ENCODE results near the gene GLIPR2. TPM values are rescaled to one million over a fixed set of nuclear protein-coding genes. Genes with fewer than 3 reads are reported as not detected.
"Not testable (repeated sequence)": the region's sequence is repeated elsewhere in the genome, so short reads cannot be mapped to it uniquely, and the experiment has no call there.

Gene GLIPR2
- total RNA-seq, 1 donor from 2014 or later = 45.1 TPM

DNA sequence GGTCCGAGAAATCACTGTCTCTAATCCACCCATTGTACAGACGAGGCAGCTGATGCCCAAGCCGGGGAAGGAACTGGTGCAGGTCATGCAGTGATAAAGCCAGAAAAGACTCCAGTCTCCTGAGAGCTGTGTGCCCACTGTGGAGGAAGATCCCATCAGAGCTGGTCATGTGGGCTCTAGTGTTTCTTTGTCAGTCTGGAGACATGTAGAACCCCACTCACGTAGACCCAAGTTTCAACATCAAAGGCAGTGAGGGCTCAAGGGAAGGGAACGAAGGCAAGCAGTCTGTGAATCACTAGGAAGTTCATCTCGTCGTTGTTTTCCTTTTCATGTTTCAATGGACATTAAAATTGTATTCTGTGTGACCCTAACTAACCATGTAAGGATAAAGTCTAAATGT, 14.6 kb upstream of the GLIPR2 start:
- intact Hi-C loops (cut with micrococcal nuclease) = loop anchor here (2.0 kb wide), 1 partner anchor 15 kb away; the partner anchor contains the start of gene GLIPR2

DNA sequence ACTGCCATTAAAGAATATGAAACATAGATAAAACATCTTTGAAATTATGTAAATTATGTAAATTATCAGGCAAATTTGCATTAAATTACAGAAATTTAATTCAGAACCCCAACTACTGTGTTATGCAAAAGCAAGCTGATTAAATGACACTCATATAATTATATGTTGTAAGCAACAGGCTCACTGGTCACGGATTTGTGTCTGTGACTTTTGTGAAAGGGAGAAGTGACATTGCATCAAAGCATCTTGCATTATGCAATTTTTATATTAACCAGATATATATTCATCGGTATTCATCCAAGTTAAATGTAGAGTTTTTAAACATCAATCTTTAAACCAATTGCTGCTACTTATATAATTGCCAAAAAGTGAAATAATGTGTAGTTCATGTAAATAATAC, 13.0 kb upstream of the GLIPR2 start:
- intact Hi-C loops (cut with micrococcal nuclease) = loop anchor here (2.0 kb wide), 1 partner anchor 13 kb away; the partner anchor contains the start of gene GLIPR2

DNA sequence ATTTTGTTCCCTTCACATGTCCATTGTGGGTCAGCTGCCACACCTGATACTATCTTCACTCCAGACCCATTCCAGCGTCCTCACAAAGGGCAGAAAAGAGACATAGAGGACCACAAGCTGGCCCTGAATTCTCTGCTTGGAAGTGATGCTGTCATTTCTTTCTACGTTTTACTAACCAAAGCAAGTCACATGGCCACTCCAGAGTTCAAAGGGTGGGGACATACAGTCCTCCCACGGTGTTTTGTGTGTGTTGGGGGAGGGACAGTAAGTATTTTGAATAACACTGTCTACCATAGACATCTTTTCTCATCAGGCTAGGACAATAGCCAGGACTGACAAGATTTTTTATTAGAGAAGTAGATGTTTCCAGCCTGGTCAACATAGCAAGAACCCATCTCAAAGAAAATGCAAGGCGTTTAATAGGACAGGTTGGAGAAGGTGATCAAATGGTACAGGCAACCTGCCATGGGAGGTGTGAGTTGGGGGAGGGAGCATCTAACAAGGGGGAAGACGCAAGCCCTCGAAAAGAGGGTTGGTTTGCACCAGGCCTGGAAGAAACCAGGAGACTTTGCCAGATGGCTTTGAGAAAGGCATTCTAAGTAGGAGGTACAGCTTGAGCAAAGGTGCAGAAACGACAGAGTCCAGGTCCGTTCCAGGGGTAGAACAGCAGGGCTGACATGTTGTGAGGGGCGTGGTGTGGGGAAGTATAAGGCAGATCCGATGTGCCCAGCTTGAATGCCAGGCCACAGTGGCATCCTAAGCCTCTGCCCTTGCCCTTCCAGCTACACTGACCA, 11.3 kb upstream of the GLIPR2 start:
- intact Hi-C loops (cut with micrococcal nuclease) = no loop called here

DNA sequence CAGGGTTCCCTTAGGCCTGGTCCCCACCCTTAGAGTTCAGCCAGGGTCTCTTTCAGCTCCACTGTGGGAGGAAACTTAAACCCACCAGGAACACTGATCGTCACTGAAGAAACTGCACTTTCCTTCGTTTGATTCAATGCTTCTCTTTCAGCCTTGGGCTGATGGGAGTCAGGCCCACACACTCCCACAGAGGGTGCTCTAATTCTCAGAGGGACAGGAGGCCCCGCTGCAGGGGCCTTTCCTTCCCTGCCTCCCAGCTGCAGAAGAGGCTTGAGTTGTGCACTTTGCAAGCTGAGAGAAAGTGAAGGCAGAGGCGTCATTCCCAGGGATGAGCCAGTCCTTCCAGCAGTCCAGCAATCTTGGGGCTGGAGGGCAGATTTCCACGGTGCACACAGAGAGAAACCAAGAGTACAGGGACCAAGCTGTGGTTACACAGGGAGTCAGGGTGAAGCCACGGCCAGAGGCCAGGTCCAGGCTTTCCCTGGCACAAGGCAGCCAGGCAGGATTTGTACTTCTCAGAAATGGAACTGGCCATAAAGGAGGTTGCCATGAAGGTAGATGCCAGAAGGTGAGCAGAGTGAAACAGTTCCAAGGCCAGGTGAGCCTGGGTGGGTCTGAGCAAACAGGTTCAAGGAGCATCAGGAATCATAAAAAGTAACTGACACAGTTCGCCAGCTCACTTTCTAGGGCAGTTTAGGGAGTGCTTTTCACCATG, 10.4 kb upstream of the GLIPR2 start:
- intact Hi-C loops (cut with micrococcal nuclease) = no loop called here

DNA sequence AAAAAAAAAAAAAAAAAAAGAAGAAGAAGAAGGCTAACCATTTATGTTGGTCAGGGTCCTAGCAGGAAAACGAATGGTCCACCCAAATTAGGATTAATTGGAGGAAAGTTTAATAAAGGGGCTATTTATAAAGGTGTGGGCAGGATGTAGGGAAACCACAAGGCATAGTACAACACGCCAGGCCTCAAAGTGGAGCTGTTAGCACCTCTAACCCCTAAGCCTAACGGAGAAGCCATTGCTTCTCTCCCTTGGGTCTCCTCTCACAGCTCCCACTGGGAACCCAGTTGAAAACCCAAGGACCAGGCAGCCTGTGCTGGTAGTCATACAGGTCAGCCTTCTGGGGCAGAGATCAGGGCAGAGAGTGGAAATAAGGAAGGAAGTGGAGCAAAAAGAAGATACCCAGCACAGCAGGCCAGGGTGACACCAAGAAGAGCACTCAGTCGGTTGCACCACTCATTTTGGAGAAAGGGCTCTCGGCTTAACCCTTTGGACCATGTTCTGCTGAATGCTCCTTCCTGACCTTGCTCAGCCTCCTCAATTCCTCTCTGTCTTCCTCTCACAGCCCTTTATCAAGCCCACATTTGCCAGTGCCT, 8.8 kb upstream of the GLIPR2 start:
- intact Hi-C loops (cut with micrococcal nuclease) = no loop called here

DNA sequence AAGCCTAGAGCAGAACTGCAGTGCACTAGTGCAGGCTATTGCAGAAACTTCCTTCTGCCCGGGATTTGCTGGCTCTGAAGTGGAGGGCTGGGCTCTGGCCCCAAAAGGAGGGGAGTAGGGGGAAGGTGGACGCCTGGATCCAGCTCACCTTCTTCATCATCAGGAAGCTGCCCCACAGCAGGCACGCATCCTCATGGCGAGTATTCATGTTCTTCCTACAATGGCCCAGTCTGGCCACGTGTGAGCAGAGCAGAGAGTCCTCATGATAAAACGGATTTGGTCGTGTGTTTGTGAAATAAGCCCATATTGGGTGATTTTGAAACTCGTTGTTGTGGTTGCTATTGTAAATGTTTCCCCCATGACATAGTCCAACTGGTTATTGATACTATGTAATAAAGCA, 8.2 kb upstream of the GLIPR2 start:
- intact Hi-C loops (cut with micrococcal nuclease) = no loop called here

DNA sequence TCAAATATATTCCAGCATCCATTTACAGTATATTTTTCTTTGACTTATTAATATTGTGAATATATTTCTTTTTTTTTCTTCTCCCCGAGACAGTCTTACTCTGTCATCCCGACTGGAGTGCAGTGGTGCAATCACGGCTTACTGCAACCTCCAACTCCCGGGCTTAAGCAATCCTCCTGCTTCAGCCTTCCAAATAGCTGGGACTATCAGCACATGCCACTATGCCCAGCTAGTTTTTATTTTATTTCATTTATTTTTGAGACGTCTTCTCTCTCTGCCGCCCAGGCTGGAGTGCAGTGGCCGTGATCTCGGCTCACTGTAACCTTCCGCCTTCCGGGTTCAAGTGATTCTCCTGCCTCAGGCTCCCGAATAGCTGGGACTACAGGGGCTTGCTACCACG, 7.4 kb upstream of the GLIPR2 start:
- intact Hi-C loops (cut with micrococcal nuclease) = no loop called here

DNA sequence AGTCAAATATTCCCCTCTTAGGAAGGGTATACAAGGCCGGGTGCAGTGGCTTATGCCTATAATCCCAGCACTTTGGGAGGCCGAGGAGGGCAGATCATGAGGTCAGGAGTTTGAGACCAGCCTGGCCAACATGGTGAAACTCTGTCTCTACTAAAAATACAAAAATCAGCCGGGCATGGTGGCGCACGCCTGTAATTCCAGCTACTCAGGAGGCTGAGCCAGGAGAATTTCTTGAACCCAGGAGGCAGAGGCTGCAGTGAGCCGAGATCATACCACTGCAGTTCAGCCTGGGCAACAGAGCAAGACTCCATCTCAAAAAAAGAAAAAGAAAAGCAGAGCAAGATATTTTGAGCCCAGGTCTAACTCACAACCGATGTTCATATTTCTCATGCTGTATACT, 4.9 kb upstream of the GLIPR2 start:
- intact Hi-C loops (cut with micrococcal nuclease) = not testable (repeated sequence)

DNA sequence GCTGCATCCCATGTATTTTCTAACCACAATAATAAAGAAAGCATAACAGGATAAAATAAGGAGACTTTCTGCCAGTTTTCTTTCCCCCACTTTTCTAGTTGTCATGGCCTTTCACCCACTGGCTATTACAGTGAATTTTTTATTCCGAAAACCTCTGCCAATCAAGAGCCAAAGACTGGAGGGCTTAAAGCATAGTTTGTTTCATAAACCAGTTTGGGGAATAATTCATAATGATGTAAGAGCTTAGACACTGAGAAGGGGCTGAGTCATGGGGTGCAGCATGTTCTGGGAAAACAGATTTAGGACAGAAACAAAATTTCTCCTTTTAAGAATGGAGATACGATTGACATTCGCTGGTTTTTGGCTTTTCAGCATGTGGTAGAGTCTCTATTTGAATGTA, 4.4 kb upstream of the GLIPR2 start:
- intact Hi-C loops (cut with micrococcal nuclease) = no loop called here

DNA sequence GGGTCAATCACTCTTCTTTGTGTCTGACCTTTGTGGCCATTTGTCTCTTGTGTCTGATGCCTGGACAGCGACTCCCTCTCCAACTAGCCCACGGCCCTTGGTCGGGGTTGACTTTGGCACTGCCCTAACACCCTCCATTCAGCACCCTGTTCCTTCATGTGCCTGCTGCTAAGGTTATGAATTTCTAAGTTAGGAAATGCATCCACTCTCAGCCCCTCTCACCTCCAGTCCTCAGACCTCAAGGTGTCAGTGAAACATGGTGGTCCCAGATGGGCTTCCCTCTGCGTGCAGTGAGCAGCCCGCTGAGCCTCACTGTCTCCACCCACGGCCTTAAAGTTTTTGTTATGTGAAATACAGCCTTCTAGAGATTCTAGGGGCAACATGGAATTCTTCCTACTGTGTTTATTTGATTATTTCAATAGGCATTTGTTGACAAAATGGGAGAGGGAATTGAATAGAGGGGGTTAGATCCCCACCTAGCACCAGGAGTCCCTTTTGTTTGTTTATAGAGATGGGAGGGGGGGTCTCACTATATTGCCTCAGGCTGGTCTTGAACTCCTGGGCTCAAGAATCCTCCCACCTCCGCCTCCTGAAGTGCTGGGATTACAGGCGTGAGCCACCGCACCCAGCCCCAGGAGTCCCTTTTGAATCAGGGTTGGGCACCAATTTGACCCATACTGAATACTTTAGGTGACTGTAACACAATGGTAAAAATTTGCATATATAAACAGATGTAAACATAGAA, 1.6 kb upstream of the GLIPR2 start:
- intact Hi-C loops (cut with micrococcal nuclease) = loop anchor here (5.0 kb wide), 1 partner anchor 352 kb away; no protein-coding TSS in a partner anchor

DNA sequence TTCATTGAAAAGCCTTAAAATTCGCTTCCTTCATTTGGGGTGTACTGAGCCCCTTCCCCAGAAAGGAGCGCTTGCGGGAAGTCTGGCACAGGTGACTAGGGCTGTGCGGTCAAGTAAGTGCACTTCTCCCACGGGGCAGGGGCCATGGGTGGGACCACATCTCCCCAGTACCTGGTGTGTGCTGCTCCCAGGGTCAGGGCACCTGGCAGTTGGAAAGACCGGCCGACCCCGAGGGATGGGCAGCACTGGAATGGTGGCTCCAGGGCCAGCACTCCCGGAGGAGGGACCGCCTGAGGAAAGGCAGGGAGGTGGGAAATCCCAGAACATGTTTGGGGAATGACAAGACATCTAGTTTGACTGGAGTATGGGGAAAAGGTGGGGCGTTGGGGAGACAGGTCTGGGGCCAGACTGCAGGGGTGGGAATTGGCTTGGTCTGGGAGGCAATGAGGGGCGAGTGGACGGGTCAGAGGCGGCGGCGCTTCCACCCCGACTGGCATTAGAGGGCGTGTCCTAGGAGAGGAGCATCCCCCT, 727 bp upstream of the GLIPR2 start:
- intact Hi-C loops (cut with micrococcal nuclease) = loop anchor here (1.0 to 5.0 kb wide), 9 partner anchors 8 to 351 kb away; partner anchors contain the start of genes CLTA and HINT2

DNA sequence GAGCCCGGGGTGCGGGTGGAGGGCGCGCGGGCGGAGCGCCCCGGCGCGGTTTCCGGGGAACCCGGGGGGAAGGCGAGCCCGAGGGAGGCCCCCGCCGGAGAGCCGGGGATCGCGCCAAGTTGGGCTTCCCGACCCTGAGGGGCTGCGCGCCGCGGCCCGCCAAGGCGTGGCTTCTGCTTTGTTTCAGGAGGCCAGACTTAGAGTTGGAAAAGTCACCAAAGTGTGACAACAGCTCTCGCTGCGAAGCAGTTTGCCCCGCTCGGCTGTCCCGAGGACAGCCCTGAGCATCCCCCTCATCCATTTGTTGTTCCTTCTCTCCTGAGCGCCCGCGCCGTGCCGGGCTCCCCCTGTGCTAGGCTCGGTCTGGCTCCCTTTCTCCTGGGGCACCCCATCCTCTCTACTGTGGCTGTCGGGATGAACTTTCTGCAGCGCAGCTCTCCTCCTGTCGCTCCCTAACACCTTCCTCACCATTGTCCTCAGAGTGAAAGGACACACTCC, 410 bp downstream of the GLIPR2 start:
- intact Hi-C loops (cut with micrococcal nuclease) = loop anchor here (1.0 to 5.0 kb wide), 10 partner anchors 7 to 350 kb away; partner anchors contain the start of genes CLTA and HINT2

DNA sequence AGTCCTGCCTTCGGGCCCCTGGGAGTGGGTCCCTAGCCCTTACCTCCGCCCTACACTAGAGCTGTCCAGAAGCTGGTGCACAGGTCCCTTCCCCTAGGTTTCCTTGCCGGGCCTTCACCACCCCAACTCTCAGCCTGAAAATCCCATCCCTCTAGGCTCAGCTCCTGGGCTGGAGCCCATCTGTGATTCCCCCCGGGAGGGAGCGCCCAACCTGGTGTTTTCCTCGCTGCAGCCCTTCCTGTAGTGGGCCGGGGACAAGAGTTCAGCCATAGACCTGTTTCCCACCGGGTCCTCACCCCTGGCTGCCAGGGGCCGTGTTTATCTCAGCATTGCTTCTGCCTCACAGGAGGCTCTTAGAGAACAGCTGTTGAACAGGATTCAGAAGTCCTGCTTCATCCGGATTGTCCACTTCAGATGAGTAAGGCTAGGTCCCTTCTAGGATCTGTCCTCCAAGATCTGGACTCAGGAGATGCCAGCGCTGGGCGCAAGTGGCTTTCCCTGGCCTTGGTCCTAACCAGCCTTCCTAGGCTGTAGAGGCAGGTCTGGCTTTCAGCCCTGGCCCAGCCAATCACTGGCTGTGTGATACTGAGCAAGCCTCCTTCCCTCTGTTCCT, 965 bp downstream of the GLIPR2 start:
- intact Hi-C loops (cut with micrococcal nuclease) = loop anchor here (1.0 to 5.0 kb wide), 3 partner anchors 15 to 350 kb away; no protein-coding TSS in a partner anchor

DNA sequence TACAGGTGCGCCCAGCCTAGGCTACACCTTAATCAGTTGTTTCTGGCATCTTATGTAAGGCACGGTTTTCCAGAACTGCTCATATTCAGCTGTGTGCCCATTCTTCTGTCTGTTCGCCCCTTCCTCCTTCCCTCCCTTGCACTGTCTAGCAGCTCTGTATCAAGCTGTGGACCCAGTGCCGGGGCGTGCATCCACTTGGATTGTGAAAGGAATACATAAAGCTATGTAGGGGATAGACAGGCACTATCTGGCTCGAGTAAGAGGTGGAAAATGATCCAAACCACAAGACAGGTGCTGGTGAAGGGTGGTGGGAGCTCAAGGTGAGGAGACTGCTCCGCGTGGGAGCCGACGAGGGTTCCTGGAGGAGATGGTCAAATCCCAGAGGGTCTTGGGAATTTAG, 2.0 kb downstream of the GLIPR2 start:
- intact Hi-C loops (cut with micrococcal nuclease) = loop anchor here (5.0 kb wide), 1 partner anchor 349 kb away; no protein-coding TSS in a partner anchor

DNA sequence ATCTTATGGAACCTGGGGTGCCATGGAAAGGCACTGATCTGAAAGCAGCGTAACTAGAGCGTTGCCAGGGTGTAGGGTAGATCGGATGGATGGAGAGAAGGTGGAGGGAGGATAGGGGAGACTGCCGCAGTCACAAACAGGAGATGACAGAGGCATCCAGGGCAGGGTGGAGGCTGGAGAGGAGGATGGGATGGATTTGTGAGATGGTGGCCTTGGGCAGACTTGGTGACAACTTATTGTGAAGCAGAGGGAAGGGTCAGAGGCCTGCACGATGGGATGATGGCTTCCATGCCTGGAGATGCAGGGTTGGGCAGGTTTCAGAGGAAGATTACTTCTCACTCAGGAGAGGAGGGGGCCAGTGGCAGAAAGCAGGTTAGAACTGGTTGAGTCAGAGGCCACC, 2.4 kb downstream of the GLIPR2 start:
- intact Hi-C loops (cut with micrococcal nuclease) = loop anchor here (5.0 kb wide), 1 partner anchor 348 kb away; no protein-coding TSS in a partner anchor

DNA sequence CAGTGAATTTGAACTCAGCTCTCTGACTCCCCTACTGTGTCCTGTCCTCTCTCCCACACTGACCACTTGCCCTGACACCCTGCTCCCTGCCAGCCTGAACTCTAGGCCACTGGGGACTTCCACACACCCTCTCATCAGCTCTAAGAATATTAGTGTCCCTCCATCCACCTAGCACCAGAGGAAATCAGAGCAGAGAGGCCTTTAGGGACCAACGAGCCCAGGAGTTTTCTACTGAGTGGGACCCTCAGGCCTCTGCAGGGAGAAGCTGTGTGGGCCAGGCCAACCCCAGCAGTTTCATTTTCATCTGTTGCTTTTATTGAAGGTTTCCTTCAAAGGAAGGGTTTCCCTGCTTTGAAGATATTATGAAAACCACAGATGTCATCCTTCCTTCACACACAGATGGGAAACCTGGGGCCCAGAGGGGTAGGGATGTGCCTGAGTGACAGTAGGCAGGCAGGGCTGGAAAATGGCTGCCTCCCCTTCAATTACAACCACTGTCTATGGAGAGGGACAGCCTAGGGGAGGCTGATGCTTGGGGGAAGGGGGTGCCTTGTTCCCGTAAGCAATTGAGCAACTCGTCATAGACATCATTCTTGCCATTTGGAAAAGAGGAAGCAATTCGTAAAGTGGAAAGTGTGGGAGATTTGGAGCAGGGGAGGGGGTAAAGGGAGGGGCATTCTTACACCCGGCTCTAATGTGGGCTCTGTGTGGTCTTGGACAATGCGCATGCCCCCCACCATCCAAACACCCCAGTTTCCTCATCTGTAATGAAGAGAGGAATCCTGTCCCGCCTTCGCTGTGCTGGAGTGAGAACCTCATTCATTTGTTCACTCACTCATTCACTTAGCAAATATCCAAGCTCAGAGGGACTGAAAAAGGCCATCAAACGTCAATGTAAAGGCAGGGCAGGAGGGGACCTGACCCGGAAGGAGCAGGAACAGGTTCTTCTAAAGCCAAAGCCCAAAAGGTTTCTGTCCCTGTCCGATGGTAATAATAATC, 3.9 kb downstream of the GLIPR2 start:
- intact Hi-C loops (cut with micrococcal nuclease) = loop anchor here (1.0 to 10.0 kb wide), 2 partner anchors 12 to 1156 kb away; partner anchors contain the start of gene DNAJB5

DNA sequence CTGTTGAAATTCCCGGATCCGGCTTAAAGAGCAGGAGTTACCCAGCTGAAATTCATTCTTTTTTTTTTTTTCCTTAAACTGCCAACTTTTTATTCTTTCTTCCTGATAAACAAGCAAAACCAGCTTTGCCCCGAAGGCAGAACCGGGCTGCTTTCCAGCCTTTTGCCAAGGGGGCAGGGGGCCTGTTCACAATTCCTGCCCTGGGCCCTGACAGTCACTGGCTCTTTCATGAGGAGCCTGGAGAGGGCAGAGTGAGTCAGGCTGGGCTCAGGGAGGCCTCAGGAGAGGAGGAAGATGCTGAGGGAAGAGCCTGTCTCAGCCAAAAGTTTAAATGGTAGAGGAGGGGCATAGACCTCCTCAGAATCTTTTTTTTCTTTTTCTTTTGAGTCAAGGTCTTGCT, 4.8 kb downstream of the GLIPR2 start:
- intact Hi-C loops (cut with micrococcal nuclease) = loop anchor here (10.0 kb wide), 1 partner anchor 1156 kb away; the partner anchor contains the start of gene DNAJB5

DNA sequence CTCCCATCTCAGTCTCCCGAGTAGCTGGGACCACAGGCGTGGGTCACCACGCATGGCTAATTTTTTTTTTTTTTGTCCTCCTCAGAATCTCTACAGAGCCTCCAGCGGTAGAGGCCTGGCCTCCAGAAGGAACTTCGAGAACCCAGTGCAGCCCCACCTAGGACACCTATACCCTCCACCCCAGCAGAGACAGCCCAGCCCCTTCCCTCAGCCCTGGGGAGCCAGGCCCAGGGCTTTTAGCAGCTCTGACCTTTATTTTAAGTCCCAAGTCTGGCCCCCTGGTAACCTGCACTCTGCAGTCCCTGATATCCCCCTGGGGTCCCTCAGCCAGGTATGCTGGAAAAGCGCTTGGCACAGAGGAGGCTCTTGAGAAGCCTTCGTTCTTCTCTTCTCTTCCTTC, 5.2 kb downstream of the GLIPR2 start:
- intact Hi-C loops (cut with micrococcal nuclease) = loop anchor here (10.0 kb wide), 1 partner anchor 1157 kb away; the partner anchor contains the start of gene DNAJB5

Measured in T-helper 1 cell treated with Interleukin-12 subunit alpha and Interleukin-12 subunit beta and Interleukin-4 antibody, amounts not matched to agents 30 ng/mL and 1 ng/mL, for 36 hours (primary cell).